Non-pigmented ciliary epithelial cell (primary cell): ENCODE results near the gene FUT8.
"Not testable (repeated sequence)": the region's sequence is repeated elsewhere in the genome, so short reads cannot be mapped to it uniquely, and the experiment has no call there.

ENCODE experiments used
- DNase-seq: peaks from one replicate; pipeline ENCODE4 v3.0.0-alpha.2; 2010; ENCODE audit warnings: low read depth

FUT8 gene

GRCh38 chr14:65453807-65454480, 41.4 kb downstream of the FUT8 start:
- DNase-seq: no peak

- DNase-seq: no peak
These were observed 43.7 kb downstream of the FUT8 start for GRCh38 chr14:65456247-65456646.

GRCh38 chr14:65461730-65462129, 49.2 kb downstream of the FUT8 start:
- DNase-seq: no peak

GRCh38 chr14:65462411-65462810, 49.9 kb downstream of the FUT8 start:
- DNase-seq: peak; percentile 62

- DNase-seq: no peak
These were observed 53.1 kb downstream of the FUT8 start for GRCh38 chr14:65465584-65465983.

GRCh38 chr14:65467926-65468325, 55.4 kb downstream of the FUT8 start:
- not testable (repeated sequence) for DNase-seq

- no peak for DNase-seq
These were observed 57.4 kb downstream of the FUT8 start for GRCh38 chr14:65469903-65470302.

GRCh38 chr14:65470404-65470880, 57.9 kb downstream of the FUT8 start:
- DNase-seq: no peak

- no peak for DNase-seq
These were observed 58.7 kb downstream of the FUT8 start for GRCh38 chr14:65471038-65471878.

GRCh38 chr14:65472189-65472588, 59.7 kb downstream of the FUT8 start:
- no peak for DNase-seq

GRCh38 chr14:65476273-65476941, 63.9 kb downstream of the FUT8 start:
- no peak for DNase-seq

- no peak for DNase-seq
These were observed 64.4 kb downstream of the FUT8 start for GRCh38 chr14:65476942-65477318.

- DNase-seq: no peak
These were observed 65.5 kb downstream of the FUT8 start for GRCh38 chr14:65478017-65478416.

- peak; percentile 67 for DNase-seq
These were observed 66.1 kb downstream of the FUT8 start for GRCh38 chr14:65478596-65478995.

- DNase-seq: no peak
These were observed 66.9 kb downstream of the FUT8 start for GRCh38 chr14:65479386-65479785.

- no peak for DNase-seq
These were observed 70.4 kb downstream of the FUT8 start for GRCh38 chr14:65482757-65483438.

GRCh38 chr14:65483647-65484046, 71.1 kb downstream of the FUT8 start:
- no peak for DNase-seq

GRCh38 chr14:65485516-65485915, 73.0 kb downstream of the FUT8 start:
- DNase-seq: no peak

- DNase-seq: no peak
These were observed 74.3 kb downstream of the FUT8 start for GRCh38 chr14:65486863-65487262.

- DNase-seq: no peak
These were observed 75.4 kb downstream of the FUT8 start for GRCh38 chr14:65487783-65488494.

GRCh38 chr14:65491274-65491673, 78.7 kb downstream of the FUT8 start:
- DNase-seq: no peak

GRCh38 chr14:65492266-65492665, 79.7 kb downstream of the FUT8 start:
- DNase-seq: no peak
